Muscle of back (tissue), 11 donors: ENCODE data around the gene SYNDIG1. TPM values are rescaled to one million over a fixed set of nuclear protein-coding genes. Genes with fewer than 3 reads are reported as not detected.

ENCODE experiments used
- DNase-seq, 3 donors: peaks; one replicate each; pipeline versions ENCODE4 v3.0.0 to v3.0.0-alpha.2; 2013
- polyA plus RNA-seq, 10 donors: library from polyadenylated mRNA; unstranded; fragments of 120-200 nt; gene quantifications; one replicate each; pipeline ENCODE4 v1.2.1, GENCODE V29; 2013; ENCODE audit not compliant: insufficient read length in 10 of 10

Gene SYNDIG1
- polyA plus RNA-seq, 10 donors = 2.9 to 5.6 (median 3.6) TPM

- no peak for DNase-seq
These were observed 183.9 kb downstream of the SYNDIG1 start for GRCh38 chr20:24653306-24653705.

DNA sequence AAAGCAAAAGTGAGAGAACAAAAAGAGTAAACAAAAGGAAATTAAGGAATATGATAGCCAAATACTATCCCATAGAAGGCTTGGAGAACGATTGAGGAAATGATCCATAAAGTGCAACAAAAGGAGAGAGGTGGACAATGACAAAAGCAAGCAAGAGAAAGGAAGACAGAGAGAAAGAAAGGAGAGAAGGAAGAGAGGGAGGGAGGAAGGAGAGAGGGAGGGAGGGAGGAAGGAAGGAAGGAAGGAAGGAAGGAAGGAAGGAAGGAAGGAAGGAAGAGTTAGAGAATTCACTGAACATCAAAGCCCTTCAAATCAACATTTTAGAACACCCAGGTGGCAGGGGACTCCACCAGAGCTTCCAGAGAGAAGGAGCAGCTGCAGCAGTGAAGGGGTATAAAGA lies 185.0 kb downstream of the SYNDIG1 start:
- DNase-seq = no peak

- DNase-seq = no peak
These were observed 187.0 kb downstream of the SYNDIG1 start for GRCh38 chr20:24656391-24656790.

DNA sequence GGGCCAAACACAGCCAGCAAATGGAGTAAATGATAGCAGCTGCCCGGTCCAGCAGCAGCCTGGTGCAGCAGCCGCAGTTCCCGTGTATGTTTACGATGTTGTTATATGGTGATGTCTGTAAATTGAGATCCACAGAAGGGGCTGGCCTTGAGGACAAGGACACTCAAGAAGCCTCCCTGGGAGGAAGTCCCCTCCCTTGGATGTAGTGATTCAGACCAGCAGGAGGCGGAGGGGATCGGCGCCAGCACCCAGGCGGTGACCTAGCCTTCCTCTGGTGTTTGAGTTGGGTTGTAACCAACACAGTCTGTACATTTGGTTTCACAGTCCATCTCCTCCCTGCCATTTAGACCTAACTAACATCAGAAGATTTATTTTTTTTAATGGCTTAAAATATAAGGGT lies 187.8 kb downstream of the SYNDIG1 start:
- DNase-seq = no peak

DNA sequence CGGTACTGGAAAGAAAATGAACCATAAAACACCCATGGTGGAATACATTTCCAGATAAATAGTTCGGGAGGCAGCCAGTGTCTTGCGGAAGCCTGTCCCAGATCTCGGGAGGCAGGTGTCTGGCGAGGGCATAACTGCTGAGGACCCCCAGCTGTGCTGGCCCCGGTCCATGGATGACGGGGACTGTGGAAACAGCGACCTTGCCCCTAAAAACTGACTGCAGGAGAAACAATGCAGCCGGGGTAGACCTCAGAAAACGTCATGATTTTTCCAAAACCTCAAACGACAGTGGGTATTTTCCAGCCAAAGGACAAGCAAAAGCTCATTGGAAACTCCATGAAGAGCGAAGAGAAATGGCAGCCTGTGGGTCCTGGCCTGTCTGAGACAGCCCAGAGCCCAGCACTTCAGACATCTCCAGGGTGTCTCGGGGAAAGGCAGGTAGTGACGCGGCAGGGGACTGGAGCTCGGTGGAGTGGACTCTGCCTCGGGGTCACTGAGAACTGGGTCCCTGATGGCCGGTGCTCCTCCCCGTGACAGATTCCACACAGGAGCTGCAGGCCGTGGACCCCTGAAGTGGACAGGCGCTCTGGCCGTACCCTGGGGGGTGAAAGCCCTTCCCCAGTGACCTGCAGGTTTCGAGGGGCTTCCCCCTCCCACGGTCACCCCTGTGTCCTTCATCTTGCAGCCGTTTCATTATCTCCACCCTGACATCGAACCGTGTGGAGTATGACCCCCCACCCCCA lies 188.6 kb downstream of the SYNDIG1 start:
- DNase-seq = no peak

DNA sequence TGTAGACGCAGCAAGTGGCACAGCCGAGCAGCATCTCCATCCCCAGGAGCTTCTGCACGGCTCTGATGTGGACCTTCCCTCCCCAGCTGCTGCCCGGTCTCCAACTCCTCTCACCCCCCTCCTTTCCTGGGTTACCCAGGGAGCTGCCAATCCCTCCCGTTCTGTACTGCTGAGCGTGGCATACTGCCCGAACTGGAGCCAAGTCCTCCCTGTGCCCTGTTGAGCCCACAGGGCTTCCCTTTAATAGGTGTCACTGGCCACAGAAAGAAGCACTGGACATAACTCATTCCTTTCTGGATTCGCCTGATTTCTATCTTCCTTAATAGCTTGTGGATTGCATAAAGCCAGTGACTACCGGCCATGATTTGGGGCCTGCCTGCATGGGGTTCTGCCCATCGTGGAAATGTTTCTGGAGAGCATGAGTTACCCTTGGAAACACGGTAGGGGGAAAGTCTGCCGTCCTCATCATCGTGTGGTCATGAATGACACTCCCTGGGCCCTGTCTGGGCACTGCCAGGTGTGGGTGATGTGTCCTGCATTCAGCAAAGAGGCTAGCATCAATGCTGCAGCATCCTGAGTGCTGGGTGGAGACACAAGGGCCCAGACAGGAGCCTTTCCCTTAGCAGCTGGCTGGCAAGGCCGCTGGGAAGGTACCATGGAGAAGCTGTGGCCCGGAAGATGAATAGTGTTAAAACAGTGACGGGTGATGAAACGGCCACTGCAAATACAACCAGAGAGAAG lies 189.7 kb downstream of the SYNDIG1 start:
- peak in 1 of 3 donors; percentile 26 for DNase-seq

GRCh38 chr20:24659835-24660234 lies 190.4 kb downstream of the SYNDIG1 start:
- no peak for DNase-seq

GRCh38 chr20:24660651-24661050 lies 191.2 kb downstream of the SYNDIG1 start:
- DNase-seq = no peak

DNA sequence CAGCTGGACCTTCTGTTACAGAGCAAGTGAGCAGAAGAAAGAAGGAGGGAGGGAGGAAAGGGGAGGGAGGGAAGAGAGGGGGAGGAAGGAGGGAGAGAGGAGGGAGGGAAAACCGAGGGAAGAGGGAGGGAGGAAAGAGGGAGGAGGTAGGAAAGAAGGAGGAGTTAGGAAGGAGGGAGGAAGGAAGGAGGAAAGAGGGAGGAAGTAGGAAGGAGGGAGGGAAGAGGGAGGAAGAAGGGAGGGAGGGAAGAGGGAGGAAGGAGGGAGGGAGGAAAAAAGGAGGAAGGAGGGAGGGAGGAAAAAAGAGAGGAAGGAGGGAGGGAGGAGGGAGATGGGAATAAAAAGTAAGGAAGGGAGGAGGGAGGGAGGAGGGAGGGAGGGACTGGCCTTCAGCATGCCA lies 191.8 kb downstream of the SYNDIG1 start:
- DNase-seq = no peak

- peak in 1 of 3 donors; percentile 34 for DNase-seq
These were observed 192.9 kb downstream of the SYNDIG1 start for GRCh38 chr20:24662322-24662721.

GRCh38 chr20:24662752-24663365 lies 193.4 kb downstream of the SYNDIG1 start:
- DNase-seq = peak; percentile 46 to 76 (median 63)

- DNase-seq = no peak
These were observed 194.1 kb downstream of the SYNDIG1 start for GRCh38 chr20:24663496-24663895.

- no peak for DNase-seq
These were observed 195.0 kb downstream of the SYNDIG1 start for GRCh38 chr20:24664266-24664986.

- no peak for DNase-seq
These were observed 195.8 kb downstream of the SYNDIG1 start for GRCh38 chr20:24665196-24665595.

DNA sequence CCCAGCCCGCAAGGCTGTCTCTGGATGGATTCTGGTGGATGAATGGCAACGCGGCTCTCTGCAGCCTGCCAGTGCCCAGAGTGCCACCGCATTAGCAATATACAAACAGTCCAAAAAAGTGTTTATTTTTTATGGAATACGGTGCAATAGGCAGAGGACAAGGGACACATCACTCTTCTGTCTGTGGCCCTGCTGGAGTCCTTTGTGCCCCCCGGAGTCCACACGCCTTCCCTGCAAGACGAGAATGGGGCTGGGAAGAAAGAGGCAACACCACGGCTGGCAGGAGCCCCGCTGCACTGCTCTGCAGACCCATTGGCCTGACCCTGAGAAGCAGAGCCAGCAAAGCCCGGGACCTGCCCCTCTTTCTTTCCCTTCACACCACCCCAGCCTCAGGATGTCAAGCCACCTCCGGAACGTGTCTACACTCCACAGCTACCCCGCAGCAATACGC lies 196.3 kb downstream of the SYNDIG1 start:
- DNase-seq = no peak

GRCh38 chr20:24667689-24668383 lies 198.4 kb downstream of the SYNDIG1 start:
- no peak for DNase-seq

DNA sequence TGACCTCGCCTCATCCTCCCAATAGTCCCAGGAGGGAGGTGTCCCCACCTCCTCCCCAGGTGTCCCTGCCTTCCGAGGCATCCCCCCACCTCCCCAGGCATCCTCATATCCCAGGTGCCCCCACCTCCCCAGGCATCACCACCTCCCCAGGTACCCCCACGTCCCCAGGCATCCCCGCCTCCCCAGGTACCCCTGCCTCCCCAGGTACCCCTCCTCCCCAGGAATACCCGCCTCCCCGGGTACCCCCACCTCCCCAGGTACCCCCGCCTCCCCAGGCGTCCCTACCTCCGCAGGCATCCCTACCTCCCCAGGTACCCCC lies 198.9 kb downstream of the SYNDIG1 start:
- no peak for DNase-seq

GRCh38 chr20:24668791-24669190 lies 199.4 kb downstream of the SYNDIG1 start:
- no peak for DNase-seq

DNA sequence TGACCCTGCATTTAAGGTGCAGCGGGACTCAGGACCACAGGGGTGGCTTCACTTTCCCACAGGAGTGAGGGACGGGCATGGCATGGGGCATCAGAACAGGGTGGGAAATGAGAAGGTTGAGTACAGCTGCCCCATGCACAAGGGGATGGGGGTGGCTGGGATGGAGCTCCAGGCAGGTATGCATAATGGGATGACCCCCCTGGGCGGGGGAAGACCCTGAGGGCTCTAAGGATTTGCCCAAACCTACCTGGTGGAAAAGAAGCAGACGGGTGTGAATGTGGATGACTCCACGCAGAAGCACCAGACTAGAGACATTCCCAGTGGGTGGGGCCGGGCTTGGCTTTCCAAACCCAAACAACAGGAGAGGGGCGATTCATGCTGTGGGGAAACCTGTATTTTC lies 200.3 kb downstream of the SYNDIG1 start:
- DNase-seq = no peak

DNA sequence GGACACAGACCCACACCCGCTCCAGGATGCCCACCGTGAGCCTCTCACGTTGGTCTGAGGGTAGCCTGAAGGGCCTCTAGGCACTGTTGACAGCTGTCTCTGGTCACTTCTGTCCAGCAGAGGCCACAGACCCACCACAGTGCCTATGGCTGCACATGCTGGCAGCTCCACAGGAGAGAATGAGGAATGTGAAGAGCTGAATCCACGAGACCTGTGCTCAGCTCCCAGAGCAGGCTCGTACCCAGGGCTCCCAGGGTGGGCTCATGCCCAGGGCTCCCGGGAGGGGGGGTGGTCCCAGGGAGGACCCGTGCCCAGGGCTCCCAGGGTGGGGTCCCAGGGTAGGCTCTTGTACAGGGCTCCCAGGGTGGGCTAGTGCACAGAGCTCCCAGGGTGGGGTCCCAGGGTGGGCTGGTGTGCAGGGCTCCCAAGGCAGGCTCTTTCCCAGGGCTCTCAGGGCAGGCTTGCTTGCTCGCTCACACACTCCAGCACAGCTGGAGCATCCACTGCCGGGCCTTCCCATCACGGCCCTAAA lies 201.0 kb downstream of the SYNDIG1 start:
- no peak for DNase-seq

- no peak for DNase-seq
These were observed 201.6 kb downstream of the SYNDIG1 start for GRCh38 chr20:24670981-24671380.
